GM19099 (cell line): ENCODE results near the gene COQ8A.

Source experiments
- POLR2A ChIP-seq: IDR thresholded peaks from 3 replicates; pipeline ENCODE4 v1.6.1; 2011; ENCODE audit warnings: low read depth; ENCODE audit not compliant: insufficient read length; ENCODE audit errors: extremely low read depth

Gene COQ8A

GRCh38 chr1:226940029-226940805, at the start of gene COQ8A:
TSS of gene COQ8A (plus strand) at chr1:226940294. CDS start at chr1:226961386, 21,092 bp downstream.
- TF ChIP-seq POLR2A, result no peak

DNA sequence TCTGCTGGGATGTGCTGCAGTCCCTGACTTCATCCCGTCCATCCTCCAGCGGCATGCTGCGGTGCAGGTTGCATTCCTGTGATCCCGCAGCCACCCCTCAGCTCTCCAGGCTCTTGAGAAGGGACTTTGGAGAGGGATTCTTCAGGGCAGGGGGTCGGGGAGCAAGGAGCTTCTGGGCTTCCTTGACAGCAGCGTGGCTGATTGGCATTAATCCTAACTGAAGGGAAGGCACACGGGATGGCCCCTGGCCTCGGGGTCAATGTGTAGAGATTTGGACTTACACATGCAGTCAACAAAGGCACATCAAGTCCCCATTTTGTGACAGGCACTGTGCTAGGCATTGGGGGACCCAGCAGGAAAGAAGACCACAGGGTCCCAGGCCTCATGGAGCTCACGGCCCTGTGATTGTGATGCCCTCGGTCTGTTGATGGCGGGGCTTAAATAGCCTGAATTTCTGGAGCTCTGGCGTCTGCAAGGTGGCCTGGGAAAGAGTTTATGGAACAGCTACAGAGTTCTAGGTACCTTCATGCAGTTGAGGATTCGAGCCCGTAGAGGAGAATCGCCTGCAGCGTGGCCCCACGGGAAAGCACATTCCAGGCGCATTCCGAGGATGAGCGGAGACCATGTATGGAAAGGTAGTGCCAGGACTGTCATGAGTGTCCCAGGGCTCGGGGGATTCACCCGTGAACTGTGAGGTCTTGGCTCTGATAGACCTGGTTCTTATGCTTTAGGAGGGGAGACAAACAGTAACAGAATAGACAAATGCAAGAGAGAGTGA, 49.6 kb upstream of the COQ8A start:
- TF ChIP-seq POLR2A, result no peak

GRCh38 chr1:226891346-226891745, 48.7 kb upstream of the COQ8A start:
- no peak for TF ChIP-seq POLR2A

- TF ChIP-seq POLR2A, result no peak
Observed at GRCh38 chr1:226891846-226892523, 48.1 kb upstream of the COQ8A start.

- TF ChIP-seq POLR2A, result no peak
Observed at GRCh38 chr1:226892524-226892875, 47.6 kb upstream of the COQ8A start.

DNA sequence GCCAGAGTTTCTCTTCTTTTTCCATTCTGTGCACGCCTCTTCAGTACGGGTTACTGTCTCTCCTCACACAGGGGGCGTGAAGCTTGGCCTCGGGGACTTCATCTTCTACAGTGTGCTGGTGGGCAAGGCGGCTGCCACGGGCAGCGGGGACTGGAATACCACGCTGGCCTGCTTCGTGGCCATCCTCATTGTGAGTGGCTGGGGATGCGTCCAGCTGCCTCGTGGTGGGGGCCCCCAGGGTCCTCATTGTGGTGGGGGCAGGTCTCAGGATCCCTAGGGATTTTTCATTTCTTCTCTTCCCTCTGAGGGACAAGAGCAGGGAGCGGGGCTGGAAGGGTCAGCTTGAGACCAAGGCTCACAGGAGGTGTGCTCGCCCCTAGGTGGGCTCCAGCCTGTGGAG, 46.2 kb upstream of the COQ8A start:
- TF ChIP-seq POLR2A, result no peak

GRCh38 chr1:226894826-226895225, 45.3 kb upstream of the COQ8A start:
- TF ChIP-seq POLR2A, result no peak

DNA sequence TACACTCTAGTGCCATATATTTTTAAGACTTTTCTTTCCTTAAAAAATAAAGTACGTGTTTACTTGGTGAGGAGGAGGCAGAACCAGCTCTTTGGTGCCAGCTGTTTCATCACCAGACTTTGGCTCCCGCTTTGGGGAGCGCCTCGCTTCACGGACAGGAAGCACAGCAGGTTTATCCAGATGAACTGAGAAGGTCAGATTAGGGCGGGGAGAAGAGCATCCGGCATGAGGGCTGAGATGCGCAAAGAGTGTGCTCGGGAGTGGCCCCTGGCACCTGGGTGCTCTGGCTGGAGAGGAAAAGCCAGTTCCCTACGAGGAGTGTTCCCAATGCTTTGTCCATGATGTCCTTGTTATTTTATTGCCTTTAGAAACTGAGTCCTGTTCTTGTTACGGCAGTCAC, 44.5 kb upstream of the COQ8A start:
- TF ChIP-seq POLR2A, result no peak

GRCh38 chr1:226898246-226898645, 41.8 kb upstream of the COQ8A start:
- TF ChIP-seq POLR2A, result no peak

GRCh38 chr1:226901421-226901820, 38.7 kb upstream of the COQ8A start:
- no peak for TF ChIP-seq POLR2A

- TF ChIP-seq POLR2A, result no peak
Observed at GRCh38 chr1:226902601-226903000, 37.5 kb upstream of the COQ8A start.

DNA sequence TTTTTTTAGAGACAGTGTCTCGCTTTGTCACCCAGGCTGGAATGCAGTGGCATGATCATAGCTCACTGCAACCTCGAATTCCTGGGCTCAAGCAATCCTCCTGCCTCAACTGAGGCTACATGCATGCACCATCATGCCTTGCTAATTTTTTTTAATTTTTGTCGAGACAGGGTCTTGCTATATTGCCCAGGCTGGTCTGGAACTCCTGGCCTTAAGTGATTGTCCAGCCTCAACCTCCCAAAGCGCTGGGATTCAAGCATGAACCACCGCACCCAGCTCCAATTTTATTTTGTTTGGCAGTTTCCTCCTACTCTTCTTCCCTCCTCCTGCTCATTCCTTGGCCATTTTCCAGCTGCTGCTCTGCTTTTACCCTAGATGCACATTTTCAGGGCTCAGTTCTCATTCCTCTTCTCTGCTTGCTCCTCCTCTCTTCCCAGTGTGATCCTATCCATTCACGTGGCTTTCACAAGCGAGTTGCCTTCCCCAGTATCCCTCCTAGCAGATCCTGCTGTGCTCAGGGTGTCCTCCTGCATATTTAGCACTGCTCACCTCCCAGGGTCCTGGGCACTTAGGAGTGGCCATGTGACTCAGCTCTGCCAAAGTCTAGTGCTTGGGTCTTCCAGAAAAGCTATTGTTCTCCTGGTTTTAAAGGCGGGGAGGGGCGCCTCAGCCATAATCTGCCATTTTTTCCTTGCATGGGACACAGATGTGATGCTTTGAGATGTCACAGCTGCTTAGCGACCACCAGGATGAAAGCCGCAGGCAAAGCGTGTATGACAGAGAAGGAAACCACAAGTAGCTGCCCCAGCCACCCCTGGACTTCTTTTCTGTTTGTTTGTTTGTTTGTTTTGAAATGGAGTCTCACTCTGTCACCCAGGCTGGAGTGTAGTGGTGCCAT, 36.0 kb upstream of the COQ8A start:
- no peak for TF ChIP-seq POLR2A

GRCh38 chr1:226904772-226905171, 35.3 kb upstream of the COQ8A start:
- no peak for TF ChIP-seq POLR2A

- TF ChIP-seq POLR2A, result no peak
Observed at GRCh38 chr1:226908419-226908818, 31.7 kb upstream of the COQ8A start.

DNA sequence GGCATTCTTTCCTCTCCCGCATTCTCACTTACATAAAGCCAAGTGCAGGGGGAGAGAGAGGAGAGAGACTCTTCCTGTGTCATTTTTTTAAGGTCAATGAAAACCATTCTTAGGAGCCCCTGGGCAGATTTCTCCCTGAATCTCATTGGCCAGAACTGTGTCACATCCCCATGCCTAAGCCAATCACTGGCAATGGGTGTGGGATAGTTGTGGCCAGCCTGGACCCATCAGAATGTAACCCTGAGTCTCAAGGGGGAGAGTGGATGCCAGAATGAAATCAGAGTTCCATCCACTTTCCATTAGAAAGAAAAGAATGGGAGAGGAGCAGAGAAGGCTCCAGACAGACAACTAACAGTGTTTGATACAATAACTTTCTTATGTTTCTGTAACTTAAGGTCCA, 31.2 kb upstream of the COQ8A start:
- no peak for TF ChIP-seq POLR2A

GRCh38 chr1:226912587-226913176, 27.4 kb upstream of the COQ8A start:
- TF ChIP-seq POLR2A, result no peak
